IPS-18c (cell line): ENCODE results near the gene AKAP11.
A peak's percentile ranks its signal among the peaks of the same experiment; 100 is the strongest.
"Not testable (repeated sequence)": the region's sequence is repeated elsewhere in the genome, so short reads cannot be mapped to it uniquely, and the experiment has no call there.

Experiments
- H3K4me3 ChIP-seq: 2 replicates; pipeline ENCODE4 v1.7.0; 2013; ENCODE audit warnings: low read depth, mild to moderate bottlenecking, low read length, moderate library complexity; ENCODE audit not compliant: insufficient read depth
- H3K9me3 ChIP-seq: one replicate; pipeline ENCODE4 v1.6.1; 2013; ENCODE audit warnings: mild to moderate bottlenecking, low read length, moderate library complexity; ENCODE audit not compliant: control insufficient read depth, insufficient read depth

AKAP11 gene

GRCh38 chr13:42272115-42272803, at the start of gene AKAP11:
AKAP11 (plus strand) TSS chr13:42272152; CDS start chr13:42286349, 14,197 bp downstream.
- Histone ChIP-seq H3K9me3 (no peaks in the 10 kb centered on the region), H3K4me3 (peak within 1 kb of the TSS; percentile 72)

GRCh38 chr13:42223681-42224080, 48.3 kb upstream of the AKAP11 start:
- Histone ChIP-seq H3K4me3 (no peak overlapping the region), H3K9me3 (no peaks in the 10 kb centered on the region)

DNA sequence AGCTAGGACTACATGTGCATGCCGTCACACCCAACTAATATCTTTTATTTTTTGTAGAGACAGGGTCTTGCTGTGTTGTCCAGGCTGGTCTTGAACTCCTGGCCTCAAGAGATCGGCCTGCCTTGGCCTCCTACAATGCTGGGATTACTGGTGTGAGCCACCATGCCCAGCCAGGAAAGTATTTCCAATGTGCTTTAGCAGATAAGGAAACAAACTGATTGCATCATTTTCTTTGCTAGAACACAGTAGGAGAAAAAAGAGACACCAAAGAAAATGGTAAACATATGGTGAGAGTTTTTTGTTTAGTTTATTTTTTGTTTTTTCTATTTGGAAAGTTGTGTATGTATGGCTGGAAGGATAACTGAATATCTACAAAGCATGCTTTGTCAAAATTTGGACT, 46.9 kb upstream of the AKAP11 start:
- Histone ChIP-seq H3K9me3 (no peaks in the 10 kb centered on the region), H3K4me3 (no peak overlapping the region)

GRCh38 chr13:42226759-42227158, 45.2 kb upstream of the AKAP11 start:
- H3K9me3 ChIP-seq, H3K4me3 ChIP-seq: not testable (repeated sequence)

- H3K4me3 ChIP-seq = no peak overlapping the region
- no peaks in the 10 kb centered on the region for H3K9me3 ChIP-seq
Measured at GRCh38 chr13:42228527-42228926, 43.4 kb upstream of the AKAP11 start.

- no peak overlapping the region for H3K4me3 ChIP-seq
Measured at GRCh38 chr13:42229287-42229686, 42.7 kb upstream of the AKAP11 start.

GRCh38 chr13:42232671-42233070, 39.3 kb upstream of the AKAP11 start:
- no peak overlapping the region for H3K4me3 ChIP-seq
- no peaks in the 10 kb centered on the region for H3K9me3 ChIP-seq

More at GRCh38 chr13:42229287-42229686, 42.7 kb upstream of the AKAP11 start:
- H3K9me3 ChIP-seq = no peaks in the 10 kb centered on the region

- no peak overlapping the region for H3K4me3 ChIP-seq
Measured at GRCh38 chr13:42233726-42234125, 38.2 kb upstream of the AKAP11 start.

DNA sequence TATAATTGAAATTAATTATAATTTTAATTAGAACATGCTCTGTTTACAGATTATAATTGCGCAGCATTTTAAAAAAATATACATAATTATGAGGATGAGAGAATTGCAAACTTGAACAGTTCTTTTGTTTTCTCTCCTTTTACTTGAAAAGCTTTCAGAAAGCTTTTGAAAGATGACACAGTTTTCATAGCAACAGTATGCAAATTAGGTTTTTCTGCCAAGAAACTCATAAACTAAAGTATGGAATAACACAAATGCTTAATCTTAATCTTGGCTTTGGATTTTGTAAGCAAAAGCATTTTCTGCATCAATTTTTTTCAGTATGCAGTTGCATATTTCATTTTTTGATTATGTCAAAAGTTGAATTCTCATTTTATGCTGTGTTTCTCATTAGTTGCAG, 32.8 kb upstream of the AKAP11 start:
- Histone ChIP-seq H3K9me3 (no peaks in the 10 kb centered on the region), H3K4me3 (no peak overlapping the region)

More at GRCh38 chr13:42233726-42234125, 38.2 kb upstream of the AKAP11 start:
- no peaks in the 10 kb centered on the region for H3K9me3 ChIP-seq

GRCh38 chr13:42239644-42240043, 32.3 kb upstream of the AKAP11 start:
- Histone ChIP-seq H3K9me3 (no peaks in the 10 kb centered on the region), H3K4me3 (no peak overlapping the region)

DNA sequence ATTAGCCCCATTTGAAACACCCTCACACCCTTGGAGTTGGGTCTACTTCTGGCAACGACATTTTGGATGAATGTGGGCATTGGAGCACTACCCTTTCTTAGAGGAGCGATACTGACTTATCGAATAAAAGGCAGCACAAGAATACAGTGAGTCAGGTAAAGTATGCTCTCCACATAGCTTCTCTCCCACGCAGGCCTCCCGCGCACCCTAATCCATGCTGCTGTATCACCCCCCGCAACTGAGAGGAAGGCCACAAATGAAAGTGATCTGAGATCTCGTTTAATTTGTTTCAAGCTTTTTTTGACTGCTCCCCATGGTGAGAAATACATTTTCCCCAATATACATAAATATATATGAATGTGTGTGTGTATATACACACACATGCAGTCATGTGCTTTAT, 25.4 kb upstream of the AKAP11 start:
- Histone ChIP-seq H3K4me3 (no peak overlapping the region), H3K9me3 (no peaks in the 10 kb centered on the region)

- no peak overlapping the region for H3K4me3 ChIP-seq
- no peaks in the 10 kb centered on the region for H3K9me3 ChIP-seq
Measured at GRCh38 chr13:42247883-42248282, 24.1 kb upstream of the AKAP11 start.

DNA sequence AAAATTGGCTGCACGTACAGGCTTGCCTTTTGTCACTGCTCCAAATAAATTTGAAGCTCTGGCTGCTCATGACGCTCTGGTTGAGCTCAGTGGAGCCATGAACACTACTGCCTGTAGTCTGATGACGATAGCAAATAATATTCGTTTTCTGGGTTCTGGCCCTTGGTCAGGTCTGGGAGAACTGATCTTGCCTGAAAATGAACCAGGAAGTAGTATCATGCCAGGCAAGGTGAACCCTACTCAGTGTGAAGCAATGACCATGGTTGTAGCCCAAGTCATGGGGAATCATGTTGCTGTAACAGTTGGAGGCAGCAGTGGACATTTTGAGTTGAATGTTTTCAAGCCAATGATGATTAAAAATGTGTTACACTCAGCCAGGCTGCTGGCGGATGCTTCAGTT, 16.1 kb upstream of the AKAP11 start:
- no peak overlapping the region for H3K4me3 ChIP-seq

DNA sequence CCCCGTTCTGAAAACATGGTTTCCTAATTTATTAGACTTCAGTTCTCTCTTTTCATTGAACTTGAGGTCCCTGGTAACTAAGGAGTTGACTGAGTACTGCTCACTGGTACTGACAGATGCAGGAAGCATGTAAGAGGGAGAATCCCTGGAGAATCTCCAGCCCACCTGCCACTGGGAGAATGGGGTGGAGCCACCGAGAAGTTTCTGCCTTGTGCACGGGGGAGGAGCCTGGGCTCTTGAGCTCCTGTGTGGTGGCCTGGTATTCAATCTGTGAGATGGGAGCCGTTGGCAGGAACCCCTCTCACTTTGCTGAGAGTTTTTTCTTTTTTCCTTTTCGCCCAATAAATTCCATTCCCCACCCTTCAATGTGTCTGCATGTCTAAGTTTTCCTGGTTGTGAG, 13.2 kb upstream of the AKAP11 start:
- Histone ChIP-seq H3K9me3 (no peaks in the 10 kb centered on the region), H3K4me3 (no peak overlapping the region)

More for the DNA sequence above, 16.1 kb upstream of the AKAP11 start:
- H3K9me3 ChIP-seq = no peaks in the 10 kb centered on the region

DNA sequence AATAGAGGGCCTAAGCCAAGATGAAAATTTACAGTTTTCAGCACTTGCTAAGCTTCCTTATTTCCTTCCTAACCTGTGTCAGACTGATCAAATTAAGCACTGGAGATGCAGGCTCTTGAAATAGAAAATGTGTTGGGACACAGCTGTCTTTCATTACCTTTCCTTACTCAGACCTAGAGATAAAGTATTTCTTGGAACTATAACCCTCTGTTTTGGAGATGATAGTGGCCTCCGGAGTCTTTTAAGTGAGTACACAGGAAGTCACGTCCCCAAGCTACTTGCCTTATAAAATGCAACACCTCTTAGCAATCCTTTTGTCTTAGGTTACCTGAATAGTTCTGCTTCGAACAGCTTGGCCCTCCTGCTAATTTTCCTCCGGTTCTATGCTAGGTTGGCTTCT, 12.4 kb upstream of the AKAP11 start:
- no peak overlapping the region for H3K4me3 ChIP-seq
- no peaks in the 10 kb centered on the region for H3K9me3 ChIP-seq

- H3K4me3 ChIP-seq = no peak overlapping the region
- no peaks in the 10 kb centered on the region for H3K9me3 ChIP-seq
Measured at GRCh38 chr13:42260903-42261654, 10.9 kb upstream of the AKAP11 start.

GRCh38 chr13:42266473-42266872, 5.5 kb upstream of the AKAP11 start:
- H3K4me3 ChIP-seq = no peak overlapping the region
- H3K9me3 ChIP-seq = no peaks in the 10 kb centered on the region

GRCh38 chr13:42270160-42270856, 1.6 kb upstream of the AKAP11 start:
- no peak overlapping the region for H3K4me3 ChIP-seq
- H3K9me3 ChIP-seq = no peaks in the 10 kb centered on the region
